DND-41 (cell line): ENCODE data around the gene CMSS1.

Experiments used
- CTCF ChIP-seq: IDR thresholded peaks from 2 replicates; pipeline ENCODE4 v1.5.1; 2012; ENCODE audit warnings: borderline replicate concordance, low read length, moderate library complexity, mild to moderate bottlenecking; ENCODE audit not compliant: poor library complexity, severe bottlenecking; ENCODE audit errors: extremely low read depth
- EZH2 ChIP-seq: IDR thresholded peaks from 3 replicates; pipeline ENCODE4 v1.6.1; 2012; ENCODE audit warnings: borderline replicate concordance, low read depth, mild to moderate bottlenecking, moderate library complexity, low read length, inconsistent platforms; ENCODE audit not compliant: severe bottlenecking

GRCh38 chr3:100103558-100104441 is 286.1 kb downstream of the CMSS1 start:
- TF ChIP-seq CTCF = no peak
- no peak for TF ChIP-seq EZH2
